DOHH2 (cell line): ENCODE measurements around the gene AUTS2.

ENCODE experiments used
- CTCF ChIP-seq: fragments of 200-600 bp; sonication (generic); IDR thresholded peaks from one replicate; pipeline ENCODE4 v1.5.1; 2014; ENCODE audit warnings: antibody characterized with exemption, mild to moderate bottlenecking, low read depth, low read length; ENCODE audit not compliant: poor library complexity, severe bottlenecking
- EZH2phosphoT487 ChIP-seq: fragments of 200-600 bp; sonication (generic); IDR thresholded peaks from 2 replicates; pipeline ENCODE4 v1.6.1; 2017; ENCODE audit warnings: borderline replicate concordance, mild to moderate bottlenecking, antibody characterized with exemption, low read length, moderate library complexity, mixed read lengths

- TF ChIP-seq CTCF = no peak
- no peak for TF ChIP-seq EZH2phosphoT487
These were observed 821.5 kb downstream of the AUTS2 start for GRCh38 chr7:70419526-70420380.
